K562 (cell line): ENCODE results near the gene APBB2. TPM values are rescaled to one million over a fixed set of nuclear protein-coding genes. Genes with fewer than 3 reads are reported as not detected.

Experiments
- ATAC-seq: fragments of 200-7000 bp; cut with Tn5 transposase; 3 replicates; pipeline ENCODE4 v1.9.1; 2020; ENCODE audit warnings: moderate library complexity
- BruUV-seq: library from RNA; stranded (reverse); fragments of 400-500 nt; replicated peaks from 2 replicates; lab custom pipeline; 2021; lab: Mats Ljungman, UMichigan
- CTCF ChIA-PET: fragments of 300-600 bp; formaldehyde crosslinking; extraction: SDS; loops from one replicate; lab custom pipeline; 2021; ENCODE audit warnings: low intra/inter-chr PET ratio; lab: Yijun Ruan, JAX
- POLR2A ChIA-PET: fragments of 300-600, 350-650 bp; sonication (Branson Sonifier 250); formaldehyde crosslinking; extraction: SDS; loops from one replicate; lab custom pipeline; 2021; ENCODE audit warnings: antibody characterized with exemption, inconsistent platforms; lab: Yijun Ruan, JAX
- DNase-seq, 4 experiments: peaks; one replicate each; pipeline versions ENCODE4 v3.0.0 to v3.0.0-alpha.2; 2011 to 2018; ENCODE audit warnings: low spot score in 3 of 4, mixed read lengths in 3 of 4; ENCODE audit errors: extremely low read depth in 1 of 4
- FAIRE-seq: peaks from 2 replicates; lab custom pipeline; 2011; peaks lifted over from hg19 to GRCh38; lab: Jason Lieb, UNC
- H2AFZ ChIP-seq: 2 replicates; pipeline ENCODE4 v1.6.0; 2011; ENCODE audit warnings: low read depth, low read length, control low read depth, inconsistent platforms
- H3K27ac ChIP-seq: fragments of 200-600 bp; 3 replicates; pipeline ENCODE4 v1.8.0; 2011; ENCODE audit warnings: low read depth, mild to moderate bottlenecking, control low read depth, inconsistent platforms, low read length, moderate library complexity, mixed read lengths; ENCODE audit errors: extremely low read depth
- H3K27me3 ChIP-seq, 2 experiments: fragments of 300-600 bp in 1 of 2; 2 replicates in 1 of 2; 3 replicates in 1 of 2; pipeline versions ENCODE4 v1.6.0 to v1.8.0; 2011; ENCODE audit warnings: inconsistent platforms in 2 of 2, low read length in 2 of 2, mild to moderate bottlenecking in 1 of 2, mixed read lengths in 1 of 2, moderate library complexity in 1 of 2; ENCODE audit not compliant: control insufficient read depth in 2 of 2, insufficient read depth in 2 of 2
- H3K36me3 ChIP-seq: fragments of 300-600 bp; 3 replicates; pipeline ENCODE4 v1.8.0; 2011; ENCODE audit warnings: mild to moderate bottlenecking, low read length, inconsistent platforms; ENCODE audit not compliant: control insufficient read depth, insufficient read depth
- H3K4me1 ChIP-seq, 2 experiments: fragments of 200-600 bp in 1 of 2; replicated peaks in 1 of 2; 2 replicates in 1 of 2; 3 replicates in 1 of 2; pipeline versions ENCODE4 v1.5.1 to v1.8.0; 2011; ENCODE audit warnings: inconsistent platforms in 2 of 2, low read length in 2 of 2, mild to moderate bottlenecking in 1 of 2, mixed read lengths in 1 of 2, moderate library complexity in 1 of 2; ENCODE audit not compliant: control insufficient read depth in 2 of 2, insufficient read depth in 2 of 2
- H3K4me2 ChIP-seq: 2 replicates; pipeline ENCODE4 v1.6.1; 2011; ENCODE audit warnings: low read length, control low read depth, inconsistent platforms, mixed read lengths; ENCODE audit not compliant: insufficient read depth
- H3K4me3 ChIP-seq: fragments of 200-600 bp; sonication (generic), shearing (Covaris generic); 2 replicates; pipeline ENCODE4 v1.5.1; 2016; ENCODE audit warnings: control low read depth, inconsistent platforms
- H3K79me2 ChIP-seq: fragments of 200-600 bp; 3 replicates; pipeline ENCODE4 v1.8.0; 2011; ENCODE audit warnings: low read length, inconsistent platforms; ENCODE audit not compliant: control insufficient read depth, insufficient read depth
- H3K9ac ChIP-seq, 2 experiments: 2 replicates each; pipeline versions ENCODE4 v1.6.0 to v1.6.1; 2011; ENCODE audit warnings: low read depth in 2 of 2, low read length in 2 of 2, control low read depth in 1 of 2, inconsistent platforms in 1 of 2, mild to moderate bottlenecking in 1 of 2, mixed read lengths in 1 of 2; ENCODE audit not compliant: insufficient read depth in 1 of 2
- H3K9me1 ChIP-seq: one replicate; pipeline ENCODE4 v1.6.0; 2011; ENCODE audit warnings: inconsistent platforms, mild to moderate bottlenecking, low read length, moderate library complexity; ENCODE audit not compliant: control insufficient read depth, insufficient read depth
- H3K9me3 ChIP-seq: replicated peaks from 2 replicates; pipeline ENCODE4 v1.5.1; 2011; ENCODE audit warnings: low read depth, low read length, inconsistent platforms; ENCODE audit not compliant: control insufficient read depth, insufficient read depth
- H4K20me1 ChIP-seq: replicated peaks from 2 replicates; pipeline ENCODE4 v1.6.1; 2011; ENCODE audit warnings: low read length, inconsistent platforms, mixed read lengths; ENCODE audit not compliant: control insufficient read depth, insufficient read depth
- FUS ChIP-seq: fragments of 200-400 bp; formaldehyde crosslinking; optimal IDR thresholded peaks from 2 replicates; pipeline ENCODE3; 2017; ENCODE audit warnings: low read depth, low read length
- IRF2 ChIP-seq: sonication (generic); formaldehyde crosslinking; IDR thresholded peaks from 2 replicates; pipeline ENCODE4 v1.8.1; 2022; ENCODE audit warnings: mild to moderate bottlenecking, missing genetic modification reagents
- MYNN ChIP-seq, 2 experiments: sonication (generic); formaldehyde crosslinking in 1 of 2; IDR thresholded peaks; 2 replicates each; pipeline versions ENCODE4 v1.5.0 to v1.6.1; 2016 to 2020; ENCODE audit warnings: antibody characterized with exemption in 1 of 2, missing genetic modification reagents in 1 of 2
- PCBP2 ChIP-seq: fragments of 200-400 bp; formaldehyde crosslinking; IDR thresholded peaks from 2 replicates; pipeline ENCODE4 v1.6.1; 2018; ENCODE audit warnings: low read length, low read depth, mild to moderate bottlenecking, moderate library complexity; ENCODE audit not compliant: poor library complexity, severe bottlenecking
- SLC30A9 ChIP-seq: fragments of 250-450 bp; sonication (Bioruptor Pico); IDR thresholded peaks from 2 replicates; pipeline ENCODE4 v1.8.0; 2022; ENCODE audit warnings: mild to moderate bottlenecking, moderate library complexity
- SMARCC2 ChIP-seq: fragments of 450-650 bp; IDR thresholded peaks from 2 replicates; pipeline ENCODE4 v1.6.1; 2017; ENCODE audit warnings: antibody characterized with exemption, moderate library complexity, mild to moderate bottlenecking, low read depth
- SNIP1 ChIP-seq: fragments of 450-650 bp; IDR thresholded peaks from 2 replicates; pipeline ENCODE4 v1.7.1; 2017; ENCODE audit warnings: low read depth, mild to moderate bottlenecking
- SP2 ChIP-seq: IDR thresholded peaks from 2 replicates; pipeline ENCODE4 v1.6.1; 2011; ENCODE audit warnings: mild to moderate bottlenecking, low read depth, low read length, moderate library complexity; ENCODE audit not compliant: poor library complexity, severe bottlenecking; ENCODE audit errors: extremely low read depth
- TBP ChIP-seq: optimal IDR thresholded peaks from 2 replicates; pipeline ENCODE3; 2011; ENCODE audit warnings: low read depth, low read length, improper control_type of control experiment
- TSC22D4 ChIP-seq: fragments of 450-650 bp; IDR thresholded peaks from 2 replicates; pipeline ENCODE4 v1.6.1; 2016; ENCODE audit warnings: missing genetic modification characterization, missing biosample characterization, control low read depth
- ZNF175 ChIP-seq: fragments of 200-800 bp; sonication (Bioruptor generic); IDR thresholded peaks from 2 replicates; pipeline ENCODE4 v1.6.1; 2016; ENCODE audit warnings: low read depth, mild to moderate bottlenecking, missing genetic modification characterization, missing compliant biosample characterization
- ZNF507 ChIP-seq: conservative IDR thresholded peaks from 2 replicates; pipeline ENCODE4 v1.6.1; 2017; ENCODE audit warnings: missing genetic modification characterization, missing compliant biosample characterization
- WGBS: fragments of 100-300 bp; shearing (Covaris generic); methylation state at CpG from one replicate; pipeline ENCODE4 v1.1.6; 2016; ENCODE audit warnings: low coverage, mixed read lengths; ENCODE audit not compliant: insufficient coverage; ENCODE audit errors: missing lambda C conversion rate; 5-methylcytosine and 5-hydroxymethylcytosine counted together
- in situ Hi-C: fragments of 300-500 bp; cut with MboI; formaldehyde crosslinking; loops from 4 replicates; pipeline ENCODE4 v1.15.0; 2018; ENCODE audit warnings: inconsistent platforms, mixed read lengths
- intact Hi-C: fragments of 100-400 bp; cut with micrococcal nuclease; formaldehyde crosslinking; loops from 2 replicates; pipeline ENCODE4 v1.14.2; 2022
- polyA plus RNA-seq, 8 experiments: library from polyadenylated mRNA; depleted of rRNA in 4 of 8; stranded (reverse) in 5 of 8; unstranded in 3 of 8; fragments of >200 nt; fragmentation: Nextera tagmentation in 2 of 8; fragmentation: Illumina TruSeq in 1 of 8; extraction: Ambion mirVana in 2 of 8; extraction: Trizol in 1 of 8; gene quantifications; 2 replicates each; pipeline versions ENCODE4 v1.2.1 to v1.2.3, GENCODE V29; 2011 to 2014; ENCODE audit warnings: inconsistent platforms in 1 of 8, missing spikeins in 1 of 8
- total RNA-seq, 7 experiments: library from RNA; depleted of rRNA in 6 of 7; stranded (reverse); fragments of >200 nt in 6 of 7; fragmentation: Illumina TruSeq in 2 of 7; extraction: Trizol in 2 of 7; gene quantifications; 2 replicates each; pipeline versions ENCODE4 v1.2.1 to v1.2.3, GENCODE V29; 2011 to 2021; ENCODE audit warnings: low replicate concordance in 1 of 7
- TF ChIP-seq, protein P1 (sequence below), 2 experiments: IDR thresholded peaks; 2 replicates each; pipeline ENCODE4 v1.6.1; 2012; ENCODE audit warnings: improper control_type of control experiment in 2 of 2, low read depth in 2 of 2, low read length in 2 of 2, borderline replicate concordance in 1 of 2

The APBB2 gene
- total and polyA plus RNA-seq, 9 of the 15 experiments (the other 6 are each of a cell fraction or from before 2014, with no cell fraction given): 0.08 to 2.1 (median 1.4) TPM

DNA sequence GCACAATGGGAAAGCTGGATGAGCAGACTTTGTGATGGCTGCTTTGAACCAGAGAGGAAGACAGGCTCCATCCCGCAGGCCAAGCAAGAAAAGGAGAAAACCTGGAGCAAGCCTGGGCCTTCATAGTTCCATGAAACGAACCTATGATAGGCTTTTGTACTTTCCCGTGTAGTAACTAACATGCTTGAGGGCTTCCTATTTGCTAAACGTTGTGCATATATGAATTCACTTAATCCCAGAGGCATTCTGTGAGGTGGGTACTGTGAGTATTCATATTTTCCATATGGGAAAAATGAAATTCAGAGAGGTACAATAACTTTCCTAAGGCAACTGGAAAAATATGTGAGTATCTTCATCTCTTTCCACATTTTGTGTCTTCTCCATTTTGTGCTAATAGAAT lies 13.6 kb upstream of the APBB2 start:
- POLR2A ChIA-PET: no interaction called here
- Histone ChIP-seq H3K27me3 (peaks cover 0 to 4% of the 10 kb centered on the region in 2 experiments; a peak in 2 of 5 replicates), H3K79me2 (no peaks in the 10 kb centered on the region)
- no peak for TF ChIP-seq MYNN (IDR thresholded peaks at IDR 0.05)
- no peak for TF ChIP-seq MYNN (CRISPR knock-in tag; IDR thresholded peaks at IDR 0.05)
- TF ChIP-seq, all 486 proteins: peak for 0
- in situ Hi-C loops: no loop called here
- no peaks in the 10 kb centered on the region for H3K9me1 ChIP-seq
- no TSS peak for BruUV-seq
- H2AFZ ChIP-seq: no peak overlapping the region
- H3K4me3 ChIP-seq: no peak overlapping the region
- no peaks in the 10 kb centered on the region for H3K4me1 ChIP-seq
- 0% methylated on average over 4 of the region's 4 CpGs for WGBS
- no peaks in the 10 kb centered on the region for H3K9me3 ChIP-seq
- CTCF ChIA-PET: no interaction called here
- FAIRE-seq (no peak), DNase-seq (no peak), ATAC-seq (no peak)
- no peak overlapping the region for H3K4me2 ChIP-seq
- intact Hi-C loops: no loop called here
- no peaks in the 10 kb centered on the region for H4K20me1 ChIP-seq
- H3K36me3 ChIP-seq: no peaks in the 10 kb centered on the region
- H3K27ac ChIP-seq: no peak overlapping the region
- H3K9ac ChIP-seq: no peak overlapping the region

DNA sequence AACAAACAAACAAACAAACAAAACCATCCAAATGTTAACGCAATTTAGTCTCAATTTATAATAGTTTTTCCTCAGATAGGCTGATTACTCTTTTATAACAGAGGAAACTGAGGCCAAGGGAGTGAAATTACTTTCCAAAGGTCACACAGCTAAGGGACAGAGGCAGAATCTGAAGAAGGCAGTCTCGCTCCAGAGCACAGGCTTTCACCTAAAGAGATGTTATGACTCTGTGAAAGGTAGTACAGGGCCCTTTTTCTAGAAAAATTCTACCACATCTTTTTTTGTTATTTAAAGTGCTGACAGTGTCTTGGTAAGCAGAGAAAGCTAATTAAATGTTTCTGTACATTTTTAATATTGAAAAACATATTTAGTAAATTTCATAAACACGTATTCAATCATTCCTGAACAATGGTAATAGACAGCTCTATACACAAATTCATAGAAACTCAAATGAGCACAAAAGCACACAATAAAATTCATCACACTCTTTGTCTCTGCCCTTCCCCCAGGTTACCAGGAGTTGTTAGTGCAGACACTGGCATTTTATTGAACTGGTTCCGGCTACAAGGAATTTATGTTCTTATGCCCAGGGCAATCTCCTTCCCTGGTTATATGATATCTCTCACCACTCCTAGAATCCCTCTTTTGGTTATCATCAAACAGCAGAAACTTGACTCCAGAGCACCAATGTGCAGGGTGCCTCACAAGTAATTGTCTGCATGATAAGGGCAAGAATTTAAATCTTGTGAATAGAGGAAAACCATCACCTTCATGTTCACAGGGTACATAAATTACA lies 7.7 kb upstream of the APBB2 start:
- no peaks in the 10 kb centered on the region for H3K27me3 ChIP-seq
- intact Hi-C loops: no loop called here
- no peak overlapping the region for H3K9ac ChIP-seq
- in situ Hi-C loops: no loop called here
- ATAC-seq (no peak), DNase-seq (no peak), FAIRE-seq (no peak)
- POLR2A ChIA-PET: interaction anchor here (0.7 kb wide), 1 partner anchor 245 kb away, joined by 4 read pairs; no protein-coding TSS in a partner anchor
- no peaks in the 10 kb centered on the region for H3K9me1 ChIP-seq
- TF ChIP-seq SMARCC2 (no peak), PCBP2 (no peak), IRF2 (CRISPR knock-in tag) (no peak), FUS (no peak), SP2 (no peak), ZNF507 (tag) (no peak), SNIP1 (no peak), TBP (no peak), TSC22D4 (tag) (no peak), ZNF175 (CRISPR knock-in tag) (no peak), SLC30A9 (CRISPR knock-in tag) (no peak)
- TF ChIP-seq, protein P1, sequence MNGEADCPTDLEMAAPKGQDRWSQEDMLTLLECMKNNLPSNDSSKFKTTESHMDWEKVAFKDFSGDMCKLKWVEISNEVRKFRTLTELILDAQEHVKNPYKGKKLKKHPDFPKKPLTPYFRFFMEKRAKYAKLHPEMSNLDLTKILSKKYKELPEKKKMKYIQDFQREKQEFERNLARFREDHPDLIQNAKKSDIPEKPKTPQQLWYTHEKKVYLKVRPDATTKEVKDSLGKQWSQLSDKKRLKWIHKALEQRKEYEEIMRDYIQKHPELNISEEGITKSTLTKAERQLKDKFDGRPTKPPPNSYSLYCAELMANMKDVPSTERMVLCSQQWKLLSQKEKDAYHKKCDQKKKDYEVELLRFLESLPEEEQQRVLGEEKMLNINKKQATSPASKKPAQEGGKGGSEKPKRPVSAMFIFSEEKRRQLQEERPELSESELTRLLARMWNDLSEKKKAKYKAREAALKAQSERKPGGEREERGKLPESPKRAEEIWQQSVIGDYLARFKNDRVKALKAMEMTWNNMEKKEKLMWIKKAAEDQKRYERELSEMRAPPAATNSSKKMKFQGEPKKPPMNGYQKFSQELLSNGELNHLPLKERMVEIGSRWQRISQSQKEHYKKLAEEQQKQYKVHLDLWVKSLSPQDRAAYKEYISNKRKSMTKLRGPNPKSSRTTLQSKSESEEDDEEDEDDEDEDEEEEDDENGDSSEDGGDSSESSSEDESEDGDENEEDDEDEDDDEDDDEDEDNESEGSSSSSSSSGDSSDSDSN (IDR thresholded peaks at IDR 0.05; ENCODE audit: borderline replicate concordance in 1 of 2, low read depth in 2 of 2, low read length in 2 of 2): no peak
- H4K20me1 ChIP-seq: no peaks in the 10 kb centered on the region
- no peaks in the 10 kb centered on the region for H3K79me2 ChIP-seq
- H3K9me3 ChIP-seq: no peaks in the 10 kb centered on the region
- H3K4me2 ChIP-seq: no peak overlapping the region
- H3K36me3 ChIP-seq: no peaks in the 10 kb centered on the region
- no peak overlapping the region for H3K4me3 ChIP-seq
- no peak overlapping the region for H3K27ac ChIP-seq
- no peak overlapping the region for H2AFZ ChIP-seq
- no peaks in the 10 kb centered on the region for H3K4me1 ChIP-seq
- WGBS: 2% methylated on average over 4 of the region's 4 CpGs
- no TSS peak for BruUV-seq
- CTCF ChIA-PET: no interaction called here
